ENCODE measurements around the gene LDHD.

LDHD gene

GRCh38 chr16:75075688-75076268, 40.8 kb downstream of the LDHD start:
- DNase-seq: no peak

GRCh38 chr16:75074920-75075687, 41.5 kb downstream of the LDHD start:
- no peak for DNase-seq

- DNase-seq: no peak
Measured at GRCh38 chr16:75074304-75074793, 42.2 kb downstream of the LDHD start.

DNA sequence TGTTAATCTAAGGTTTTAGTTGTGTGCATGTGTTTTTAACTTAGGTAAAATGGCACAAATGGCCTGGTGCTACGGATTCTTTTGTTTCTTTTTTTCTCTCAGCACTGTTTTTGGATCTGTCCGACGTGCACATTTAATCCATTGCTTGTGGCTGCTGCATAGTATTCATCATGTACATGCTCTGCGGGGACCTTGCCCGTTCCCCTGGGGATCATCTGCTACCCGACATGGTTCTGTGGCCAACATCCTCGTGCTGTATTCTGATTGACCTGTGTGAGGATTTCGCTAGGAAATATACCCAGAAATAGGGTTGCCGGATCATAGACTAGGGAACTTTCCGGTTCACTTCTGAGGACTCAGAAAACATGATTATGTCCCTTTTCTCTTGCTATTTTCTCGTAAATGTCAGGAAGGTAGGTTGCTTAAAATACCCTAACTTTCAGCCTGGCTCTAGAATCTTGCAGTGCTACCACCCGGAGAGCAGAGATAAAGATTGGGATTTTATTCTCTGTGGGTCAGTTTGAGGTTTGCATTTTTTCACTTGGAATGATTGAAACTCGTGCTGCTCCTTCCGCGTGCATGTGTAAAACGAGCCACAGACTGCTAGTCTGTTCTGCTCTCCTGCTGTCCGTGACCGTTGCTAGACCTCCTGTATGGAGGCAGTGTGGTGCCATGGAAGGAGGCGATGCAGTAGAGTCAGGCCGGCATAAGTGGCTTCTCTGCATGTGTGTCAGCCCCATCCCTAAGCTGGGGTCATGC, 42.9 kb downstream of the LDHD start:
- DNase-seq: no peak

GRCh38 chr16:75072239-75072947, 44.2 kb downstream of the LDHD start:
- no peak for DNase-seq

DNA sequence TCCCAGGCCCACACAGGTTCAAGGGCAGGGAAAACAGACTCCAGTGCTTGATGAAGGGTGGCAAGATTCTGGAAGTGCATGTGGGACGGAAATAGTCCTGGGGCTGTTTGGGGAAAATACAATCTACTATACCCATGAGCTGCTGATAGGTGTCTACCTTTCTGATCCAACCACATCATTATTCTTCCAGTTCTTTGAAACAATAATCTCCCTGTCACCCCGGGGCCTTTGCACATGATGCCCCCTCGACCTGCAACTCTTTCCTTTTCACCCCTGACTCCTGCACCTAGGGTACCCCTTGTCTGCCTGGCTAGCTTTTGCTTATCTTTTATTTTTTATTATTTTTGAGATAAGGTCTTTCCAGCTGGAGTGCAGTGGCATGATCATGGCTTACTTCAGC, 45.0 kb downstream of the LDHD start:
- no peak for DNase-seq

DNA sequence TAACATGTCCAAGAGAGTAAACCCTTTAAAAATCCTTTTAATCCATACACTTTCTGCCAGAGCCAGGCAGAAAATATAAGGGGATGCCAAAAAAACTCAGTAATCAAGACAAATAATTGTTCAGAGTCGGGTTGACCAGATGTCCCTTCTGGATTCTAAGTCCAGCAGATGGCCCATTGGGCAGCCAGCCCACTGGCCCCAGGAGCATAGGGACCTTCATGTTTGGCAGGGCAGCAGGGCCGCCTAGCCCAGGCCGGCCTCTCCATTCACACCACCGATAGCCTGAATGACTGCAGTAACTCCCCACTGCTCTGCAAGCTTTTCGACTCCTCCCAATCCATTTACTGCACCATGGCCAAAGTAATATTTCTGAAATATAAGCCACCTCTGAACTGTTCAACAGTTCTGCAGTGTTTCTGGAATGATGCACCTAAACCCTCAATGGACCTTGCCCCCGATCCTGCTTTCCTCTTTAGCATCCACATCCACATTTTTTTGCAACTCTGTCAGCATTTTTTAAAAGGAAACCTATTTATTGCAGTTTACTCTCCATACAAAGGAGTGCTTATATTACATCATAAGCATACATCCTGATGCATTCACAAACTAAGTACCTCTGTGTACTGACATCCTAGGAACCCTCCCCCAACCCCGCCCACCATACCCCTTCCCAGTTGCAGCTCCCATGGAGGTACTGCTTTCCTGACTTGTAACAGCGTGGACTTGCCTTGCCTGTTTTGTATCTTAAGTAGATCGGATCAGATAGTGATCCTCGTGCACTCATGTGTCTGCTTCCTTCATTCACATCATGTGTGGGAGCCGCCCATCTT, 46.4 kb downstream of the LDHD start:
- no peak for DNase-seq

- no peak for DNase-seq
Measured at GRCh38 chr16:75068085-75069031, 48.2 kb downstream of the LDHD start.

GRCh38 chr16:75066861-75067447, 49.6 kb downstream of the LDHD start:
- no peak for DNase-seq

GRCh38 chr16:75065521-75066149, 50.9 kb downstream of the LDHD start:
- DNase-seq: no peak

DNA sequence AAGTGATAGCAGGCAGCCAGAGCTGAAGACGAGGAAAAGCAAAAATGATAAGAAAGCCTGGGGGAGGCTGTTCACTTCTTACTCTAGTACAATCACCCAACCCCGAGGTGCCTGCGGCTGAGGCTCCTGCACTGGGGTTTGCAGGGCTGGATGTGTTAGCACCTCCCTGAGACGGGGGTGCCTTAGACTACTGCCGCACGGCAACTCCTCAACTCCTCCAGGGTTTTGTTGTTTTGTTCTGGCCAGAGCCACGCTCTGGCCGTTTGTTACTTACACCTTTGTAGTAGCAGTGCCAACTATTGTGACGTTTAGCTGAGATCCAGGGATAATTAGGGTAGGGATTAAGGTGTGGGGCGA, 51.5 kb downstream of the LDHD start:
- no peak for DNase-seq

DNA sequence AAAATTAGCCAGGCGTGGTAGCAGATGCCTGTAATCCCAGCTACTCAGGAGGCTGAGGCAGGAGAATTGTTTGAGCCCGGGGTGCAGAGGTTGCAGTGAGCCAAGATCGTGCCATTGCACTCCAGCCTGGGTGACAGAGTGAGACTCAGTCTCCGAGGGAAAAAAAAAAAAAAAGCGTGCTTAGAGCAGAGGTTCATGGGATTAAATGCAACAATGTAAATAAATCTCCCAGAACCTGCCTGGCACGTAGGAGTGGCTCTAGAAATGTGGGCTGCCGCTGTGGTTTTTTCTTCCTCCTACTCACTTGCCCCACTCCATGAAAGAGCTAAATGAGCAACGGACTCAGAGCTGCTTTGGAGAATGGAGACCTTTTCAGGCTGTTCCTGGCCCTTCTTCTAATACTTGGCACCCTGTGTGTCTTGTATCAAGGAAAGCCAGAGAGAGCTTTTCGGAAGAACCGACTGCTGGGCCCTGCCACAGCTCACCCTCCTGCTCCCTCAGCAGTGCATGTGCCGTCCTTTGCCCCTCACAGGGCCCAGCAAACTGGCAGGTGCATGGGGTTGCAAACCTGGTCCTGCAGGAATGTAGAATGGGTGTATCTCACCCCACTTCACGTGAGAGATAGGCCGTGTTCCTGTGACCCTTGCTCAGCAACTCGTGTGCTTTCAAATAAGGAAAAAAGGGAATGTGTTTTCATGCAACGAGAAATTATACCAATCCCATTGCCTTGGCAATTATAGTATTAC, 52.0 kb downstream of the LDHD start:
- no peak for DNase-seq

DNA sequence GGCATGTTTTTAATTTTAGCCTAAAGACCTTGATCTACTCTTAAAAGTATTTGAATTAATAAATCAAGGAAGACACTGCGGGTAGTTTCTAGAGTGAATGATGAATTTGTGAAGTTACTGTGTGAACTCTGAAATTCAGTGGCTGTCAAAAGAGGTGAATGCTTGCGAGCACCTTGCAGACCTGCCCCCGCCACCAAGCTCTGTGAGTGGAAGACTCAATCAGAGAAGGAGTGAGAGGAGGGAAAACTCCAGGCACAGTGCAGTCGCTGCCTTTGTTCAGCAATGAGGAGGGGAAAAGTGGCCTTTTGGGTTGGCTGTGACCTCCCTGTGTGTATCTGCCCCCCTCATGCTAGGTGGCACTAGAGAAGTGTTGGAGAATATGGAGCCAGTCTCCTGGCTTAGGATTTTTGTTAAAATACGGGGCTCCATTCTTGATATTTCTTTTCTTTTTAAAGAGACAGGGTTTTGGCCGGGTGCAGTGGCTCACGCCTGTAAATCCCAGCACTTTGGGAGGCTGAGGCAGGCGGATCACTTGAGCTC, 53.0 kb downstream of the LDHD start:
- no peak for DNase-seq

DNA sequence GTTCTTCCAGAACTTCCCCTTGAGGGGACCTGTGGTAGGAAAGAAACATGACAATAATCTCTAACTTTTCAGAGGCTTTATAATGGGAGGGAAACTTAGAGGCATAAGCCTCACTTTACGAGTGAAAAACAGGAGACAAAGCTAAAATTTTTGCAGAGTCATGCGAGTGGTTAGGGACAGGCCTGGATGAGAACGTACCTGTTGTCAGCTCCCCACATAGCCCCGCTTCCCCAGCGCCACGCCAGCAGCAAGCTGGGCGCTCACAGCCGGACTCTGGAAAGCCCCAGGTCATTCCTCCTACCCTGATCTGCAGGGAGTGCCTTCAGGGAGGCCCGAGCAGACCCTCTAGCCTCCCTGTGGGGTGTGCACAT, 53.6 kb downstream of the LDHD start:
- DNase-seq: no peak

DNA sequence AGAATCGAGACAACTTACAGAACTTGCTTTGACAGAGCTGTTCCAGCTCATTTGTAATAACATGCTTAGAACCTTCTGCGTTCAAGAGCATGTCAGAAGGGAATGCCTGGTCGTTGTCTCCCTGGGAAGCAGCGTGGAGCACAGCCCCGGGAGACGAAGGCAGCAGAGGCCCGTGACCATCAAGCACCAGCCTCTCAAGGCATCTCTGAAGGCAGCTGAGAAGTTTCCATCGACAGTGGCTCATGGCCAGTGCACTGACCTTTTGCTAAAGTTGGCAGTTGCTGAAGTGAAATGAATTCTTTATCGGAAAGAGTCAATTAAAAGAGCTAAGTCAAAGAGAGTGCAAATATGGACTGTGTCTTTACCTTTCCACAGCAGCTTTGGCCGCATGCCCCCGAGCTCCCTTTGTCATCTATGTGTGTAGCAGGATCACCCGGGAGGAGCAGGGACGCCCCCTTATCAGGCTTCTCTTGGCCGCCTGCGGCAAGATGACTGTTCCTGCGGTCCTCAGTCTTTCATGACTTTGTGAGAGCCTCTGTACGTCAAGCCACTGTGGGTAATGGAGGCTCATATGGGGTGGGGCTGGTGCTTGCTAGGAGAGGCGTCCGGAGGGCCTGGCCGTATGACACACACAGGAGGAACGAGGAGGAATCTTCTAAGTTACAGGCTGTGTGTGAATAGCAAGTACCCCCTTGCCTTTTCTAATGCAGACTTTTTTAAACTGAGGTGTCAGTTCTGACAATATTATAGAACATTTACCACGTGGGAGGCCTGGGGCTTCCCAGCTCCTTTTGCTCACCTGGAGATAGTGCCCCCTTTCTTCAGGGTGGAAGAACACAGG, 54.2 kb downstream of the LDHD start:
- no peak for DNase-seq
